Right cardiac atrium (tissue), 5 donors: ENCODE results near the gene BRD4. TPM values are rescaled to one million over a fixed set of nuclear protein-coding genes. Genes with fewer than 3 reads are reported as not detected.

Source experiments
- ATAC-seq, 2 donors: fragments of 200-7000 bp; cut with Tn5 transposase; one replicate each; pipeline versions ENCODE4 v1.8.0 to v1.9.1; 2020; ENCODE audit warnings: moderate library complexity in 2 of 2, mild to moderate bottlenecking in 1 of 2
- DNase-seq, 3 donors: peaks; one replicate each; pipeline ENCODE4 v3.0.0-alpha.2; 2020
- H3K27ac ChIP-seq: one replicate; pipeline ENCODE4 v1.5.1; 2013; ENCODE audit warnings: mild to moderate bottlenecking, low read length, control low read depth, moderate library complexity
- H3K27me3 ChIP-seq: one replicate; pipeline ENCODE4 v1.6.1; 2013; ENCODE audit not compliant: control insufficient read depth, insufficient read depth
- H3K4me1 ChIP-seq: one replicate; pipeline ENCODE4 v1.6.1; 2013; ENCODE audit warnings: low read length; ENCODE audit not compliant: control insufficient read depth, insufficient read depth
- H3K4me3 ChIP-seq: one replicate; pipeline ENCODE4 v1.5.1; 2013; ENCODE audit warnings: low read length, control low read depth
- H3K9me3 ChIP-seq: one replicate; pipeline ENCODE4 v1.6.1; 2013; ENCODE audit warnings: low read length; ENCODE audit not compliant: control insufficient read depth
- WGBS: extraction: QIAGEN DNeasy Blood & Tissue Kit; methylation state at CpG from one replicate; pipeline ENCODE4 v1.1.7; 2013; 5-methylcytosine and 5-hydroxymethylcytosine counted together
- intact Hi-C, 4 donors: fragments of 100-400 bp; cut with DNase I; formaldehyde crosslinking; loops; one replicate each; pipeline versions ENCODE4 v1.11.0 to v1.14.0; 2022 to 2023
- polyA plus RNA-seq: library from polyadenylated mRNA; stranded (reverse); fragments of 200-250 nt; gene quantifications from one replicate; pipeline ENCODE4 v1.2.3, GENCODE V29; 2013
- total RNA-seq, 4 donors: library from RNA; stranded (reverse); fragmentation: NEBNext Ultra II Directional; extraction: Animal tissue kit (Norgen Biotek cat#: 25700); gene quantifications; one replicate each; pipeline ENCODE4 v1.2.1, GENCODE V29; 2021
- donor health status: healthy with polysubstance abuse.
- donor health status: DM: no; HTN: yes; CAD: no.
- donor health status: DM: no; HTN: no; CAD: no.
- donor health status: DM: no; HTN: yes; CAD: no; lungs with severe emphysema.
- donor health status: DM: yes; HTN: yes; CAD: no.

Gene BRD4
- total and polyA plus RNA-seq, 5 donors, result 29.6 to 62.8 (median 56.6) TPM

DNA sequence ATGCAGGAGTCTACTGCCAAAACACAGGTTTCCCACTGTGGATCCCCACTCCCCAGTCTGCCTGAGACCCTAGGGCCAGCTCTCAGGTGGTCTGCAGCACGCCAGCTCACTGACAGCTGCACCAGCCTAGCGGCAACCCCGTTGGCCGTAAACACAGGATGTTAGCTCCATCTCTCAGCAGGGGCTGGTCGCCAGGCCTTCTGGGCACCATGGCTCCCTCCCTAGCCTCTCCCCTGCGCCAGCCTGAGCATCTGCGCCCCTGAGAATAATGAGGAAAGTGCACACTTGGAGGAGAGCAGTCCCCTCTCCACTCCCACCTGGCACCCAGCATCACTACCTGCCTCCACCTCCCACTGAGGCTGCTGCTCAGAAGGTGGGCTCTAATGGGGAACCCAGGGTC is 79.3 kb downstream of the BRD4 start:
- H3K4me3 ChIP-seq, result no peak overlapping the region
- 74% methylated on average over 7 of the region's 7 CpGs for WGBS
- no peaks in the 10 kb centered on the region for H3K9me3 ChIP-seq
- ATAC-seq (no peak), DNase-seq (peak in 1 of 3 donors; percentile 63)
- peaks cover 35% of the 10 kb centered on the region for H3K4me1 ChIP-seq
- H3K27me3 ChIP-seq, result no peaks in the 10 kb centered on the region
- H3K27ac ChIP-seq, result peak overlapping the region; percentile 31
- intact Hi-C loops, result loop anchor here in 1 of 4 donors (5.0 kb wide), 1 partner anchor 76 kb away; no protein-coding TSS in a partner anchor

- Histone ChIP-seq H3K9me3 (no peaks in the 10 kb centered on the region), H3K27me3 (no peaks in the 10 kb centered on the region), H3K4me1 (peaks cover 35% of the 10 kb centered on the region), H3K27ac (peak overlapping the region; percentile 76), H3K4me3 (no peak overlapping the region)
- ATAC-seq (no peak), DNase-seq (peak in 1 of 3 donors; percentile 71)
- intact Hi-C loops, result loop anchor here in 1 of 4 donors (5.0 kb wide), 1 partner anchor 75 kb away; no protein-coding TSS in a partner anchor
- 55% methylated on average over 9 of the region's 9 CpGs for WGBS
Measured at GRCh38 chr19:15252398-15253018, 79.8 kb downstream of the BRD4 start.

DNA sequence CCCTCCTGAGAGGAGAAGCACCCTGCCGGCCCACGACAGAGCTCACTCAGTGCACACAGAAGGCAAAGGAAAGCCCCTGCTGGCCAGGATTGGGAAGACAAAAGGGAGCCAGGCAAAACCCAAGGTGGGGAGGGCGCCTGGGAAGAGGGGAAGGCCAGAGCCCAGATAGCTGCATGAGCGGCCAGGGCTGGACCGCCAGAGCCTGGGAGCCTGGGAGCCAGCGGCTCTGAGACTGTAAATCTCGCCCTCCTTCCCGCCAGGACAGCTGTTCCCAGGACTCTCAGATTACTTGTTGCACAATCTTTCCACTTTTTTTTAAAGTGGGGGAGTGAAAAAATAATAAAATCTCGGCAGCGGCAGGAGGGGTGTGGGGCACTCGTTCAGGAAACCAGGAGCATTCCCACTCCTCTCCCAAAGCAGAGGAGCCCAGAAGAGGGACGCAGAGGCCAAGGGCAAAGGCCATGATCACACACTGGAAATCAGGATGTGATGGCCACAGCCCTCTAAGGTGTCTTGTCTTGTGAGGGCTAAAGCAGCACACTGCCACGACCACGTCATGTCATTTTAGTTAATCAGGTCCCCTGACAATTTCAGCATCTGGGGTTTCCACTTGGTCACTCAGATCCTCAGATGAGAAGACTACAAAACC is 80.5 kb downstream of the BRD4 start:
- intact Hi-C loops, result loop anchor here in 1 of 4 donors (5.0 kb wide), 1 partner anchor 75 kb away; no protein-coding TSS in a partner anchor
- no peaks in the 10 kb centered on the region for H3K9me3 ChIP-seq
- WGBS, result 28% methylated on average over 14 of the region's 14 CpGs
- DNase-seq, result peak; percentile 91 to 96 (median 94)
- H3K4me1 ChIP-seq, result peaks cover 37% of the 10 kb centered on the region
- no peak overlapping the region for H3K4me3 ChIP-seq
- ATAC-seq, result peak; percentile 76 to 82
- H3K27me3 ChIP-seq, result no peaks in the 10 kb centered on the region
- H3K27ac ChIP-seq, result peak overlapping the region; percentile 76

GRCh38 chr19:15251010-15251748 is 81.2 kb downstream of the BRD4 start:
- intact Hi-C loops, result loop anchor here in 1 of 4 donors (5.0 kb wide), 1 partner anchor 74 kb away; no protein-coding TSS in a partner anchor
- peaks cover 40% of the 10 kb centered on the region for H3K4me1 ChIP-seq

DNA sequence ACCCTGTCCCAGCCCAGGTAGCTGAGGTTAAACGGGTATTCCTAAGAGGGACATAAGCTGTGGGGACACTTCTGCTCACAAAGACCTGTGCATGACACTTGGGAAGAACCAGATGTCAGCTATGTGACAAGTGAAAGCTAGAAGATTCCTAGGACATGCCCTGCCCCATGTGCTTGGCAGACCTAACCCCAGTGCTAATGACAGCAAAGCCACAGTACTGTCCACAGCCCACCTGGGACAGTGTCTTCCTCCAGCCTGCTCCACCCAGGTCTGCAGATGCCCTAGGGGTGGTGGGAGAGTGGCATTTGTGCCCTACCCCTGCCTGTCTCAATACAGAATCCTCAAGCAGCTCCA is 81.7 kb downstream of the BRD4 start:
- H3K4me1 ChIP-seq, result peaks cover 40% of the 10 kb centered on the region
- intact Hi-C loops, result loop anchor here in 1 of 4 donors (5.0 kb wide), 1 partner anchor 73 kb away; no protein-coding TSS in a partner anchor
- no peak for ATAC-seq

More at GRCh38 chr19:15251010-15251748, 81.2 kb downstream of the BRD4 start:
- ATAC-seq (peak; percentile 4 to 31), DNase-seq (peak; percentile 65 to 77 (median 73))
- H3K27ac ChIP-seq, result peak overlapping the region; percentile 97
- 22% methylated on average over 24 of the region's 24 CpGs for WGBS
- no peak overlapping the region for H3K4me3 ChIP-seq
- H3K9me3 ChIP-seq, result no peaks in the 10 kb centered on the region
- no peaks in the 10 kb centered on the region for H3K27me3 ChIP-seq

DNA sequence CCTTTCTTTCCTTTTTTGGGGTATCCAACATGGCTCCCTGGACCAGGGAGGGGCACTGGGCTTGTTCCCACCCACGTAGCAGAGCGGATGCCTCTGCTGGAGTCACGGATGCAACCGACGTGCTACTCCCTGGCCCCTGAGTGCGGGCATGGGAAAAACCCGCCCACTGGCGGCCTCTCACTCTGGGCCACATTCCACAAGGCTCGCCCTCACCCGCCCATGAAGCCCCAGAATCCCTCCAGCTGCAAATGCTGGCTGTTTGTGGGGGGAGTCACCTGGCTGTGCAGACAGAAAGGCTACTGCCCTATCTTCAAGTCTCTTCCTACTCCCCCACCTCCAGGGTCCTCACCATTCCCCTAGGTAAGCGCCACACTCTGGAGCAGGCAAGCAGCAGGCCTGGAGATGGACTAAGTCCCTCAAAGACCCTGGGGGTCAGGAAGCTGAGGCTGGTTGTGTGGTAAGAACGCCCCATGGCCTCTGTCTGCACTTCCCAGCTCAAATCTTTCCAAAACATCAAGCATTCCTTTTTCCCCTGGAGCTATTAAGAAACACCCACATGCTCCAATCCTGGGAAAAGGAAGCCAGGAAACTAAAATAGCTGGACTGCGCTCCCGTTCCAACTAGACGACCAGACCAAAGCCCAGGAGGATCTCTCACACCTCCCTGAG is 82.2 kb downstream of the BRD4 start:
- no peak overlapping the region for H3K4me3 ChIP-seq
- no peaks in the 10 kb centered on the region for H3K9me3 ChIP-seq
- no peaks in the 10 kb centered on the region for H3K27me3 ChIP-seq
- peak overlapping the region; percentile 97 for H3K27ac ChIP-seq
- intact Hi-C loops, result loop anchor here in 1 of 4 donors (5.0 kb wide), 1 partner anchor 73 kb away; no protein-coding TSS in a partner anchor
- ATAC-seq (peak; percentile 38 to 55), DNase-seq (peak; percentile 82 to 89 (median 89))
- peaks cover 40% of the 10 kb centered on the region for H3K4me1 ChIP-seq
- 19% methylated on average over 15 of the region's 15 CpGs for WGBS

More for the DNA sequence above, 81.7 kb downstream of the BRD4 start:
- peak overlapping the region; percentile 97 for H3K27ac ChIP-seq
- H3K27me3 ChIP-seq, result no peaks in the 10 kb centered on the region
- no peak for DNase-seq
- H3K9me3 ChIP-seq, result no peaks in the 10 kb centered on the region
- H3K4me3 ChIP-seq, result no peak overlapping the region
- 24% methylated on average over 1 of the region's 1 CpG for WGBS

DNA sequence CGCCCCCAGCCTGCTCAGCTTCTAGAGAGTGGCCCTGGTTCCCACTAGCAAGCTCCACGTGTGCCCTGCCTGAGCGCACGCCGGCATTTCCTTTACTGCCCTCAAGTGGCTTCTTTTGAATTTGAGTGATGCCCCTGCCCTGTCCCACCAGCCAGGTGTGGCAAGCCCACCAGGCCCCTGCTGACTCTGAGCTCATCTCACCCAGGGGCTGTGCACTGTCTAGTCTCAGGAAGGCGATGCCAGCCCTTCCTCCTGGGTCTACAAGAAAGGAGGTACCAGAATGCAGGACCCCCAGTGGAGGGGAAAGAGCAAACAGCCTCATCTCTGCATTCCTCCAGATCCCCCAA is 82.8 kb downstream of the BRD4 start:
- Histone ChIP-seq H3K4me1 (peaks cover 40% of the 10 kb centered on the region), H3K4me3 (no peak overlapping the region), H3K27ac (peak overlapping the region; percentile 97), H3K9me3 (no peaks in the 10 kb centered on the region), H3K27me3 (no peaks in the 10 kb centered on the region)
- DNase-seq (no peak), ATAC-seq (no peak)
- 51% methylated on average over 6 of the region's 6 CpGs for WGBS
- intact Hi-C loops, result no loop called here

DNA sequence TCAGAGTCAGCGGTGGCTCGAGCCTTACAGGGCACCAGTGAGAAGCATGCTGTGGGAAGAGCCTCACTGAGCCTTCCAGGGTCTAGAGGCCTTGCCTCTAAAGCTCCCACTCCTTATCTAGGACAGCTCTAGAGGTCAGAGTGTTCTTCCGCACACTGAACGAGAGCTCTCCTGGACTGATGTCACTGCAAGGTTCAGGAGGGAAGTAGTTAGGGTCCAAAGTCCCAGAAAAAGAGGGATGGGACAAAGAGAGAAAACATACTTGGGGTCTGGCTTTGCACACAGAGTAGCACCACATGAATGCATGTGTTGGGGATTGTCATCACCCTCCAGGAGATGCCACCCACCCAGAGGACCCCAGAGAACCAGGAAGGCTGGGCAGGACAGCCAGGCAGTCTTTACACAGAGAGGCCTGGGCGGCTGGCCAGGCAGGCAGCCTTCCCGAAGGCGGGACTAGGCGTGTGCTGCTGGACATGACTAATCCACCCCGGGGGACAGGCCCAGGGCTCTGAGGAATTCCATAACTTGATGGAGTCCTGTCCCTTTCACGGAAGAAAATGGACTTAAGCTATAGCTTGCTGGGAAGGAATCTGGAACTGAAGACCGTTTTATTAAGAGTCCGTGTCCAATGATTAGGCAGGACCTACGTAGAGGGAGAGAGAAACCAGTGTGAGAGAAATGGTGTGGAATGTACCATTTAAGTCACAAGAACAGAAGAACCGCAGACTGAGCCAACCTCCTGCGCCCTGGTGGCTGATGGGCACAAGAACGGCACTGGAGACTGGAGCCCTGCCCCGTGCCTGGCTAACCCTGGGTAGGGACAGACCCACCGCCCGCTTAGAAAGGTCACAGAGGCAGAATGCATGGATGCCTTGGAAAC is 83.5 kb downstream of the BRD4 start:
- peak; percentile 93 to 96 (median 95) for DNase-seq
- peak overlapping the region; percentile 97 for H3K27ac ChIP-seq
- 38% methylated on average over 19 of the region's 19 CpGs for WGBS
- H3K9me3 ChIP-seq, result no peaks in the 10 kb centered on the region
- H3K4me3 ChIP-seq, result no peak overlapping the region
- no peaks in the 10 kb centered on the region for H3K27me3 ChIP-seq
- peak; percentile 68 to 76 for ATAC-seq
- H3K4me1 ChIP-seq, result peaks cover 40% of the 10 kb centered on the region
- intact Hi-C loops, result no loop called here

DNA sequence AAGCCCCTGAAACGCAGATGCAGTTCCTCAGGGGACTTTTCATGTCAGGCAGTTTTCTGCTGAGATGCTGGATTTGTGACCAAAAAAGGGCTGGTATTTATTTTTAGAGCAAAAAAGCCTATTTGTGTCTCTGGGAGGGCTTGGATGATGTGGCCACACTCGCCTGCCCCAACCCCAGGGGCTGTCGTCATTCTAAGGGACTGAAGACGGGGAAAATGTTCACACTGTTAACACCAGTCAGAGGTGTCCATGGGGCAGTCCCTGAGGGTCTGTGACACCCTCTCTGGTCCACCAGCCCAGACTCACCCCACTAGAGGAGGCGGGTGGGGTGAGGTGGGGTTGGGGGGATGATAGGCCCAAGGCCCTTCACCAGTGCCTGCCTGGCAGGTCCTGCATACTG is 84.2 kb downstream of the BRD4 start:
- Histone ChIP-seq H3K4me3 (no peak overlapping the region), H3K9me3 (no peaks in the 10 kb centered on the region), H3K4me1 (peaks cover 40% of the 10 kb centered on the region), H3K27ac (peak overlapping the region; percentile 97), H3K27me3 (no peaks in the 10 kb centered on the region)
- ATAC-seq, result no peak
- whole genome bisulfite sequencing, result 58% methylated on average over 5 of the region's 5 CpGs
- intact Hi-C loops, result no loop called here
- DNase-seq, result peak in 1 of 3 donors; percentile 67
